Skin epidermis (tissue), 12 donors: ENCODE measurements around the gene SMURF2.
"Not testable (repeated sequence)": the region's sequence is repeated elsewhere in the genome, so short reads cannot be mapped to it uniquely, and the experiment has no call there.

ENCODE experiments used
- H3K27ac ChIP-seq, 21 experiments: fragments of 200-600 bp; sonication (generic) in 11 of 21; one replicate each; pipeline ENCODE4 v1.5.0; 2020; ENCODE audit warnings: mild to moderate bottlenecking in 3 of 21, inconsistent platforms in 2 of 21, moderate library complexity in 2 of 21
- H3K4me3 ChIP-seq, 7 experiments: fragments of 200-600 bp; sonication (generic) in 2 of 7; one replicate each; pipeline ENCODE4 v1.5.0; 2020; ENCODE audit warnings: inconsistent platforms in 2 of 7, mild to moderate bottlenecking in 2 of 7, moderate library complexity in 1 of 7

The SMURF2 gene

DNA sequence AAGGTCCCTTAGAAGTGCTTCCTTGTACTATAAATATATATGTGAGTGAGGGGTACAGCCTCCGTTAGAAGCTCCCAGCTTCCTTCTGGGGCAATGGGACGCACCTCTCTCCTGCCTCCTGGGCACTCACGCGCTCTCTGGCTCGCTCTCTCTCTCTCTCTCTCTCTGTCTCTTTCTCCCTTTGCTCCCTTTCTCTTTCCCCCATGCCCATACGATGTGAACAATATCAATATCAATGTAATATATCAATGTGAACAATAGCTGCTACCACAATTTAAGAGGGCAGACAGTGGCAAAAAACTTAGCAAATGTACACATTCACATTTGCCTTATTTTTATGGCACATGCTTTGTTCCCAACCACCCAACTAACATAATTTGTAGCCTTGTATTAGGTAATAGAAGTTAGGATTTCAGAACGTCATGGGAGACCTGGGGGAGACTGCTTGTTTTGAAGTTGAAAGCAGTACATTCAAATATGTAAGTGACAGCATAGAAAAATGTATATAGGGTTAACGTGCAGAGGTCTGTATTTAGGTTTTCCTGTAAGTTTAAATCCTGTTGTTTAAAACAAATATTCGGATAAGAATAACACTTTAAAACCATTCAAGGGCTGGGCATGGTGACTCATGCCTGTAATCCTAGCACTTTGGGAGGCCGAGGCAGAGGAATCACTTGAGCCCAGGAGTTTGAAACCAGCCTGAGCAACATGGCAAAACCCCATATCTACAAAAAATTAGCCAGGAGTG, 8.9 kb upstream of the SMURF2 start:
- not testable (repeated sequence) for H3K27ac ChIP-seq, H3K4me3 ChIP-seq

DNA sequence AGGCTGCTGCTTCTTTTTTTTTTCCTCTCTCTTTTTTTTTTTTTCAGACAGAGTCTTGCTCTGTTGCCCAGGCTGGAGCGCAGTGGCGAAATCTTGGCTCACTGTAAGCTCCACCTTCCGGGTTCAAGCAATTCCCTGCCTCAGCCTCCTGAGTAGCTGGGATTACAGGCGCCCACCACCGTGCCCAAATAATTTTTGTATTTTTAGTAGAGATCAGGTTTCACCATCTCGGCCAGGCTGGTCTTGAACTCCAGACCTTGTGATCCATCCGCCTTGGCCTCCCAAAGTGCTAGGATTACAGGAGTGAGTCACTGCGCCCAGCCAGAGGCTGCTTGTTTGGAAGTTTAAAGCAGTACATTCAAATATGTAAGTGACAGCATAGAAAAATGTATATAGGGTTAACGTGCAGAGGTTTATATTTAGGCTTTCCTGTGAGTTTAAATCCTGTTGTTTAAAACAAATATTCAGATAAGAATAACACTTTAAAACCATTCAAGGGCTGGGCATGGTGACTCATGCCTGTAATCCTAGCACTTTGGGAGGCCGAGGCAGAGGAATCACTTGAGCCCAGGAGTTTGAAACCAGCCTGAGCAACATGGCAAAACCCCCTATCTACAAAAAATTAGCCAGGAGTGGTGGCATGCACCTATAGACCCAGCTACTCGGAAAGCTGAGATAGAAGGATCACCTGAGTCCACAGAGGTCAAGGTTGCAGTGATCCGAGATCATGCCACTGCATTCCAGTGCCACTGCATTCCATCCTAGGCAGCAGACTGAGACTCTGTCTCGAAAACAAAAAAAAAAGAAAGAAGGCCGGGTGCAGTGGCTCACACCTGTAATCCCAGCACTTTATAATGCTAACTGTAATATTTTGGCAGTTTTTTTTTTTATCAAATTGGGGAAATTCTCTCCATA, 6.0 kb upstream of the SMURF2 start:
- H3K4me3 ChIP-seq, H3K27ac ChIP-seq: not testable (repeated sequence)

DNA sequence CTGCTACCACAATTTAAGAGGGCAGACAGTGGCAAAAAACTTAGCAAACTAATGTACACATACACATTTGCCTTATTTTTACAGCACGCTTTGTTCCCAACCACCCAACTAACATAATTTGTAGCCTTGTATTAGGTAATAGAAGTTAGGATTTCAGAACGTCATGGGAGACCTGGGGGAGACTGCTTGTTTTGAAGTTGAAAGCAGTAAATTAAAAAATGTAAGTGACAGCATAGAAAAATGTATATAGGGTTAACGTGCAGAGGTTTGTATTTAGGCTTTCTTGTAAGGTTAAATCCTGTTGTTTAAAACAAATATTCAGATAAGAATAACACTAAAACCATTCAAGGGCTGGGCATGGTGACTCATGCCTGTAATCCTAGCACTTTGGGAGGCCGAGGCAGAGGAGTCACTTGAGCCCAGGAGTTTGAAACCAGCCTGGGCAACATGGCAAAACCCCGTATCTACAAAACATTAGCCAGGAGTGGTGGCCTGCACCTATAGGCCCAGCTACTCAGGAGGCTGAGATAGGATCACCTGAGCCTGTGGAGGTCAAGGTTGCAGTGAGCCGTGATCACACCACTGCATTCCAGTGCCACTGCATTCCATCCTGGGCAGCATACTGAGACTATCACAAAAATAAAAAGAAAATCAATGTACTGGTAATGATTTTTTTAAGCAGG, 2.3 kb upstream of the SMURF2 start:
- H3K4me3 ChIP-seq, H3K27ac ChIP-seq: not testable (repeated sequence)

DNA sequence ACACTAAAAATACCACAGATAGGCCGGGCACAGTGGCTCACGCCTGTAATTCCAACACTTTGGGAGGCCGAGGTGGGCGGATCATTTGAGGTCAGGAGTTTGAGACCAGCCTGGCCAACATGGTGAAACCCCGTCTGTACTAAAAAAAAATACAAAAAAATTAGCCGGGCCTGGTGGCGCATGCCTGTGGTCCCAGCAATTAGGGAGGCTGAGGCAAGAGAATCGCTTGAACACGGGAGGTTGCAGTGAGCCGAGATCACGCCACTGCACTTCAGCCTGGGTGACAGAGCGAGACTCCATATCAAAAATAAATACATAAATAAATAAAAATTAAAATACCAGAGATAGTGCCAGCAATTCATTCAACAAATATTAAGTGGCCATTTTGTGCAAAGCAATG, 1.7 kb upstream of the SMURF2 start:
- not testable (repeated sequence) for H3K4me3 ChIP-seq, H3K27ac ChIP-seq

DNA sequence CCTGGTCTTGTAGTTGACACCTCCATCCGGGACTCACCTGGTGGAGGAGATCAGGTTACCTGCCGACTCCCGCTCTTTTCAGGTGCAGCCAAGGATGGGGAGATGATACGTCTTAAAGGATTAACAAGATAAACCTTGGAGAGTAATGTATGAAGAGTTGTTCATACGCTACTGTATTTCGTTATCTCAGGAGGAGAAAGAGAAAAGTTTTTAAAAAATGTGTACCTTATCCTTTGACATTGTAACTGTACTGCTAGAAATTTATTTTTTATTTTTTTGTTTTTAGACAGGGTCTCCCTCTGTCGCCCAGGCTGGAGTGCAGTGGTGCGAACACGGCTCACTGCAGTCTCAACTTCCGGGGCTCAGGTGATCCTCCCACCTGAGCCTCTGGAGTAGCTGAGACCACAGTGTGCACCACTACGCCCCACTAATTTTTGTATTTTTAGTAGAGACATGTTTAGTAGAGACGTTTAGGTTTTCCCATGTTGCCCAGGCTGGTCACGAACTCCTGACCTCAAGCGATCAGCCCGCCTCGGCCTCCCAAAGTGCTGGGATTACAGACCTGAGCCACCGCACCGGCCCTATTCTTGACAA, 764 bp upstream of the SMURF2 start:
- Histone ChIP-seq H3K4me3 (peak overlapping the region; percentile 49 to 87 (median 72)), H3K27ac (peak overlapping the region in 15 of 21 experiments; percentile 56 to 97 (median 92))

DNA sequence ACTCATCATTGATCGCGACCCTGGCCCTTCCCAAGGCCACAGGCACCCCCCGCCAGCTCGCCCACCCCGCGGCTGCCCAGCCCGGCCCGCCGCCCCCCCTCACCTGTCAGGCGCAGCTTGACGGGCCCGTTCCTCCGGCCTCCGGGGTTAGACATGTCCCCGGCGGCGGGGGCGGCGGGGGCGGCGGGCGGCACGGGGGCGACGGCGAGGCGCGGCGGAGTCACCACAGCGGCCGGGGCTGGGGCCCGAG, 456 bp downstream of the SMURF2 start:
- H3K27ac ChIP-seq = peak overlapping the region; percentile 80 to 97 (median 92)
- peak overlapping the region; percentile 49 to 87 (median 72) for H3K4me3 ChIP-seq

DNA sequence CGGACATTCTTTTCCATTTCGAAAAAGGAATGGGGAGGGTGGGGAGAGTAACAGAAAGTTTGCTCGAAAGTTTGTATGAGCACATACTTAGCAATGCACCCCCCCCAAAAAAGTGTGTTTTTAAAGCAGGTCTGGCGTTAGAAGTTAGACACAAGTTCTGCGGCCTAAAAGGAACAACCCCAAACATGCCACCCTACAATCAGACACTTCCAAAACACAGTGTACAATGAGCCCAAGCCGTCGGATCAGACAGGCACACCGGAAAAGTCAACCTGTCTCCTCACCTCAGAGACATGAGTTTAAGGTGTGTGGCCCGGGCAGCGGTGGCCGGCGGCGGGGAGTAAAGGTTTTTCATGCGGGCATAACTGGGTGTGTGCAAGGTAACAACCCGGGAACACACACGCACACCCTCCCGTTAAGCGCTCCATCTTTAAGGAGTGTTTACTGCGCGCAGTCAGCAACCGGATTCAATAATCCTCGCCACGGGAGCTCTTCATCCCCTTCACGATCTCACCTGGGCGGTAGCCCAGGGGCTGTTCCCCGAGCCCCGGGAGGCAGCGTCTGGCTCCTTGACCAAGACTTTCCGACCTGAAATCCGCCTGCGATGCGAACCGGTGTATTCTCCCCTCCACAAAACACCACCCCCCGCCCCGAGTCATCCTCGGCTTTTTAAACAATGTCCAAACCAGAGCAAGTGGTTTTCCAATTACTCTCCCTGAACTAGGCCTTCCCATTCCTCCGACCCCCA, 955 bp downstream of the SMURF2 start:
- Histone ChIP-seq H3K27ac (peak overlapping the region; percentile 80 to 97 (median 92)), H3K4me3 (peak overlapping the region; percentile 49 to 87 (median 72))

DNA sequence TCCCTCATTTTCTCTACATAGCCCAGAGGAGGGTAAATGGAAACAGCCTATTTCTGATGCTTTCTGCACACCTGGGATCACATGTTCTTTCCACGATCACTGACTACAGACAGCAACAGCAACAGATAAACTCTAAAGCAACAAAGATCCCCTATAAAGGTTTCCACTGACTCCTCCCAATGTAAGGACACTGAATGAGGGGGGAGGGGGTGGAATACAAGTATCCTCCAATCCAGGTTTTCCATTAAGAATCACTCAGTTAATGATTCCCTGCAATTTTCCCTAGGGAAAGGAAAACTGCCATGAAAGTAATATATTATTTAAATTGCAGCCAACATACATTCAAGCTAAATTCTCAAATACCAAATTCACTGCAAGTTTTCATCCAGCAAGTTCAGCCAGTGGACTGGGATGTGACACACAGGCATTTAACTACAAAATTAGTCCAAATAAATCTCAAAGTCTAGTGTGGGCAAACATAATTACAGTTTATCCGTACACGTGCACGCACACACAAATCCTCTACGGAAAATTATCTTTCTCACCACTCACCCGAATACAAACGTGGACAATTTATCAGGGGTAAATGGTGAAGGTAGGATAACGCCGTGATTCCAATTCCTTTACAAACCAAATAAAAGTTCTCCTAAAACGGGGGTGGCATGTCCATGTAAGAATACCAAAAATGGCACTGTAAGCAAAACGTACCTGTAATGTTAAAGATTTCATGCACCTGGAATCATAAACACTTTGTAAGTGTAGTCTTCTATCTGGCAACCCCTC, 1.7 kb downstream of the SMURF2 start:
- Histone ChIP-seq H3K27ac (peak overlapping the region in 16 of 21 experiments; percentile 41 to 97 (median 94)), H3K4me3 (peak overlapping the region; percentile 49 to 87 (median 72))

DNA sequence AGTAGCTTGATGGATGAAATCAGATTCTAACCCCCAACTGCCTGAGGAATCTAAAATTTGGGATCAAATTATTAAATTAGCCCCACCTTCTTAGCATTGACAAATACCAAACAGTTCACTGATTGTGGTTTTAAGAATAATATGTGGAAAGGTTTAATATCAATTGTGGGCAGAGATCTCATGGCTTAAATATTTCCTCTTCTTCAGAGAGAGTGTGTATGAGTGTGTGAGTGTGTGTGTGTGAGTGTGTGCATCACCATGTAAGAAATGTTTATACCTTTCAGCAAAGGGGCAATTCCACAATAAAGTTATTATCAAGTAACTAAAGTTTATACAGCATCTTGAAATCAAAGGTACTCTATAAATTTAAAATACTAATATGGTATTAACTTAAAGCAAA, 3.2 kb downstream of the SMURF2 start:
- Histone ChIP-seq H3K27ac (no peak overlapping the region), H3K4me3 (no peak overlapping the region)

DNA sequence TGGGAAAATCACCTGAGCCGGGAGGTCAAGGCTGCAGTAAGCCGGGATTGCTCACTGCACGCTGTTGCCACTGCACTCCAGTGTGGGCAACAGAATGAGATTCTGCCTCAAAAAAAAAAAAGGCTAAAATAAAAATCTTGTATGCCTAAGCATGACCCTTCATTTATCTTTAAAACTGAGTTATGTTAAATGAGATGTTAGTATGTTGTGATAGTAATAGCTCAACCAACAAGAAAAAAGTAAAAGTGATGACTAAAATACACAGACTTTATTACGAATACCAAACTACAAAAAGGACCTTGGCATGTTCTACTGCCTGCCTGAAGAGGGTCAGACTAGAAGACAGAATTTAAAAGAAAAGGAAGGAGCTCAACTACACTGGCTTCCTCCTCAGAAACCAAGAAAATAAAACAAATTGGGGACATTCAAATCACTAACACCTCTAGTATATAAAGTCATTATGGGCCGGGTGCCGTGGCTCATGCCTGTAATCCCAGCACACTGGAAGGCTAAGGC, 4.4 kb downstream of the SMURF2 start:
- Histone ChIP-seq H3K4me3 (no peak overlapping the region), H3K27ac (no peak overlapping the region)

DNA sequence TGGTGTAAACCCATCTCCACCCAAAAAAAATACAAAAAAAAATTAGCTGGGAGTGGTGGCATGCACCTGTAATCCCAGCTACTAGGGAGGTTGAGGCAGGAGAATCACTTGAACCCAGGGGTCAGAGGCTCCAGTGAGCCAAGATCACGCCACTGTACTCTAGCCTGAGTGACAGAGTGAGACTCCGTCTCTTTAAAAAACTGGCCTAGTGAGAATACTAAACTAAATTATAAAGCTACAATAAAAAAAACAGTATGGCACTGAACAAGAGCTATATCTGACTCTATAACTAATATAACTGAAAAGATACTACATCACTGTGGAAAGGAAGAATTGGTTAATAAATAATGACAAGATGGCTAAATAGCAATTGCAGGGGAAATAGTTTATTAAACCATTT, 6.4 kb downstream of the SMURF2 start:
- Histone ChIP-seq H3K27ac (no peak overlapping the region), H3K4me3 (no peak overlapping the region)

DNA sequence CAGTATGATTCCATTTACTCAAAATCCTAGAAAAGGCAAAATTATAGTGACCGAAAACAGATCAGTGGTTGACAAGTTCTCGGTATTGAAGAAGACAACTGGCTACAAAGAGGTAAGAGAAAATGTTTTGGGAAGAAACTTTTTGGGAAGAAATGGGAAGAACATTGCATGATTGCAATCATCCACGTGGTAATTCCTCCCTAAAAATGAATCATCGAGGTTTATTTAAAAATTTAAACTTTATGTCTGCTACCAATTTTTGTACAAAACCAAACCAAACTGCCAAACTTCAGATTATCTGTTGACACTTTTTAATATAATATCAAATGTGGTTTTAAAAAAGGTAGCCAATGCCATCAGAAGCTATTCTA, 8.1 kb downstream of the SMURF2 start:
- Histone ChIP-seq H3K4me3 (no peak overlapping the region), H3K27ac (peak overlapping the region in 6 of 21 experiments; percentile 10 to 34 (median 26))

DNA sequence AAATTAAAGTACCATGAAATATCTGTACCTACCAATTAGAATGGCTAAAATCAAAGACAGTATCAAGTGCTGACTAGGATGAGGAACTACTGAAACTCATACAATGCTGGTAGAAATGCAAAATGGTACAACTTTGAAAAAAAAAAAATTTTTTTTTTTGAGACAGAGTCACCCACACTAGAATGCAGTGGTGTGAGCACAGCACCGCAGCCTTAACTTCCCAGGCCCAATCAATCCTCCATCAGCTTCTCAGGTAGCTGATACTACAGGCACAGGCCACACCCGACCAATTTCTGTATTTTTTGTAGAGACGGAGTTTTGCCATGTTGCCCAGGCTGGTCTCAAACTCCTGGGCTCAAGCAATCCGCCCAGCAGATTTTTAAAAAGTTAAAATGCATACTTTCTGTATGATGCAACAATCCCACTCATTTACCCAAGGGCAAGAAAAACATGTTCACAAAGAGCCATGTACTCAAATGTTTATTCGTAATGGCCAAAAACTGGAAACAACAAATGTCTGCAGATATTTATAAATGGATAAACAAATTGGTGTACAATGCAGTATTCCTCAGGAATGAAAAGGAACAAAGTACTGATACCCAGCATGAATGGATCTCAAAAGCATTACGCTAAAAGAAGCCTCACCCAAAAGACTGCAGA, 8.7 kb downstream of the SMURF2 start:
- H3K27ac ChIP-seq = peak overlapping the region in 7 of 21 experiments; percentile 10 to 34 (median 23)

DNA sequence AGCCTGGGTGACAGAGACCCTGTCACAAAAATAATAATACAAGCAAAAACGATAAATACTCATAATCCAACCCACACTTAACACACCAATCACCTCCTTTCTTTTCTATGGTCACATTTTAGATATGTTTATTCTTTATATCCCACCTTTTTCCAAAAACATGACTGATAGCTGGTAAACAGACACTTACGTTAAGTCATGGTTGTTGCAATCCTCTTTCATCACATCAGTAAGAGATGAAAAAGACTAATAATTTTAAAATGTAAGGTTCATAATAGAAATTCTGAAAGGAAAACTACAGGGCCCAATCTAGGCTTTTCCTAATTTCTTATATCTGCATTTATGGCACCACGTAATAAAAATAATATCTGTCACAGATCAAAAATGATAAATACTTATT, 10.2 kb downstream of the SMURF2 start:
- Histone ChIP-seq H3K27ac (no peak overlapping the region), H3K4me3 (no peak overlapping the region)

More for the DNA sequence above, 8.7 kb downstream of the SMURF2 start:
- H3K4me3 ChIP-seq = no peak overlapping the region

DNA sequence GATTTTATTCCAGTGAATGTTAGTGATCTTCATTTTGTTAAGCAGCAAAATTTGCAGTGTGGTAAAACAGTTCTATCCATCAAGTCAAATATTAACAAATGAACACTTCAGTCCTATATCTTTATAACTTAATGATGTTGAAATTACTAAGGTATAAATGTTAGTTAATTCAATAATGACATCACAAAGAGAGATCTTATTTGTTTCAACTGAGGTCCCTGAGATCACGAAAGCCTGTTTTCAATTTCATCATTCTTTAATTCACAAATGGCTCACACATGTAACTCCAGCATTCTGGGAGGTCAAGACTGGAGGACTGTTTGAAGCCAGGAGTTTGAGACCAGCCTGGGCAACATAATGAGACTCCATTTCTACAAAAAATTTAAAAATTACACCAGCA, 13.9 kb downstream of the SMURF2 start:
- Histone ChIP-seq H3K4me3 (no peak overlapping the region), H3K27ac (no peak overlapping the region)

DNA sequence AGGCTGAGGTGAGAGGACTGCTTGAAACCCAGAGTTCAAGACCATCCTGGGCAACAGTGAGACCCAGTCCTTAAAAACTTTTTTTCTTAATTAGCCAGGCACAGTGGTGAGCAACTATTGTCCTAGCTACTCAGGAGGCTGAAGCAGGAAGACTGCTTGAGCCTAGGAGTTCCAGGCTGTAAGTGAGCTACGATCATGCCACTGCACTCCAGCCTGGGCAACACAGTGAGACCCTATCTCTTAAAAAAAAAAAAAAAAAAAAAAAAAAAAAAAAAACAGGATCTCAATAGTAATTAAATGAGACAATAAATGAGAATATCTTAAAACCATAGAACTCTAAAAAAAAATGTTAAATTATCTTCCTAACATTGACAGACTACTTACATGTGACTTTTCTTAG, 14.3 kb downstream of the SMURF2 start:
- Histone ChIP-seq H3K27ac (no peak overlapping the region), H3K4me3 (no peak overlapping the region)

DNA sequence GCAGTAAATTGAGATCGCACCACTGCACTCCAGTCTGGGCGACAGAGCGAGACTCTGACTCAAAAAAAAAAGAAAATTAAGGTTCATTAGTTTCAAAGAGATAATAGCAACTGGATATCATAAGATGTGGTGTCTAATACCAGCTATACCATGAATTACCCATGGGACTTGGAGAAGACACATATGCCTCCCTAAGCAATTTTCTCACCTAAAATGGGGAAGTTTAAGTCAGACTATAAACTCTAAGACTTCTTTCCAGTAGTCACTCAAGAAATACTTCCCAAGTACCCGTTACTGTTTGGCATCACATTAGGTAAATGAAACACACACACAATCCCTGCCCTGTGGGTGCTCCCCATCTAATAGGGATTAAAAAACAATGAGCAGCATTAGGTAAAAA, 22.6 kb downstream of the SMURF2 start:
- Histone ChIP-seq H3K4me3 (no peak overlapping the region), H3K27ac (no peak overlapping the region)

DNA sequence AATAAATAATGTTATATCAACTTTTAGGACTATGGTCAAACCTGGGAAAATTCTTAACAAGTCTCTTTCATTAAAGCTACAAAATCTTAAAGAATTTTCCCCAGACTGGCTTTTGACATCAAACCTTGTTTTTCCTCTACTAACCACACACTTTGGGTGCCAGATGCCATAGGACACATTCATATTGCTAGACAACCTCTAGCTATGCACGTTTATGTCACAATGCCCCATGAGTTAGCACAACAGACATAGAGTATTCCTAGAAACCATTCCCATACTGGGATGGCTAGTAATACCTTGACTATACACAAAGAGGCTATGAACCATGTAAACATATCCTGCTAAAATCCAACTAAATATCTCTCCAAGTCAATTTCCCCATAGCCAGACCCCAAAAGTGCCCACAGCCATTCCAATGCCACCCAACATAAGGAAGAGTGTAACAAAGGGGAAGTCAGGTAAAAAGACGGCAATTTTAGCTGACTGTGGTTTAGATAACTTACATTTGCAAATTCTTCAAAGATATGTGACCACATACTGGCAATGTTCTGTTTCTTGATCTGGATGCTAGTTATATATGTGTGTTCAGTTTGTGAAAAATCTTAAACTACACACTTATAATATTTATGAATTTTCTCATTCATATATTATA, 23.4 kb downstream of the SMURF2 start:
- H3K4me3 ChIP-seq = no peak overlapping the region
- H3K27ac ChIP-seq = no peak overlapping the region
